Measurements from ENCODE around the gene PDXDC1.
"Not testable (repeated sequence)": the region's sequence is repeated elsewhere in the genome, so short reads cannot be mapped to it uniquely, and the experiment has no call there.

The PDXDC1 gene

DNA sequence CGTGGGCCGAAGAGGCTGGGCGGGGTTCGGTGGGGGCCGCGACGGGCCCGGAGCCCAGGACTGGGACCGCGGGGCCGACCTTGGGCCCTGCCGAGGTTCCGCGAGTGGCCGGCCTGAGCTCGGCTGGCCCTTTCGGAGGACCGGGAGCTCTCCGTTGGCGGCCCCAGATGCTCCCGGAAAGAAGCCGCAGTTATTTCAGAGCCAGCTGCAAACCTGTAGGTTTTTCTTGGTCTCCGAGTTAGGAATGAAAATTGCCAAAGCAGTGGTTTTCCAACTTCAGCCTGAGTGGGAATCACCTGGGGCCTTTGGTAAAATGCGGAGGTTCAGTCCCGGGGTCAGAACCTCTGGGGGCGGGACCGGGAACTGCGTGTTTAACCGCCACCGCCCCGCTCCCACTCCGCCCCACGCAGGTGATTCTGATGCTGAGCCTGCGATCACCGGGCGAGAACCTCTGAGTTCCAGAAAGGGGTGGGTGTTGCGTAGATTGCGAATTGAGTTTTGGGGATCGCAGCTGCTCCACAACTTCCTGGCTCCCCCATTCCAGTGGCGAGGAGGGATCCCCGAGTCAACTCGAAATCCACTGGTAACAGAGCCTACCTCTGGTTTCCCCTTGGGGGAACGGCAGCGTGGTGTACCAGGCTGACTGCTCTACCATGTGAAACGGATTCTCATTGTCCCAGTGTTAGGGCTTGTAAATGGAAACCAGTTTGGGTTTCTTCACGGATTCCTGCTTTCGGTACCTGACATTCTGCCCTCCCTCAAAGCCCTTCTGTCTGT is 780 bp downstream of the PDXDC1 start:
- peak in 1 of 2 experiments; percentile 18 for DNase-seq

DNA sequence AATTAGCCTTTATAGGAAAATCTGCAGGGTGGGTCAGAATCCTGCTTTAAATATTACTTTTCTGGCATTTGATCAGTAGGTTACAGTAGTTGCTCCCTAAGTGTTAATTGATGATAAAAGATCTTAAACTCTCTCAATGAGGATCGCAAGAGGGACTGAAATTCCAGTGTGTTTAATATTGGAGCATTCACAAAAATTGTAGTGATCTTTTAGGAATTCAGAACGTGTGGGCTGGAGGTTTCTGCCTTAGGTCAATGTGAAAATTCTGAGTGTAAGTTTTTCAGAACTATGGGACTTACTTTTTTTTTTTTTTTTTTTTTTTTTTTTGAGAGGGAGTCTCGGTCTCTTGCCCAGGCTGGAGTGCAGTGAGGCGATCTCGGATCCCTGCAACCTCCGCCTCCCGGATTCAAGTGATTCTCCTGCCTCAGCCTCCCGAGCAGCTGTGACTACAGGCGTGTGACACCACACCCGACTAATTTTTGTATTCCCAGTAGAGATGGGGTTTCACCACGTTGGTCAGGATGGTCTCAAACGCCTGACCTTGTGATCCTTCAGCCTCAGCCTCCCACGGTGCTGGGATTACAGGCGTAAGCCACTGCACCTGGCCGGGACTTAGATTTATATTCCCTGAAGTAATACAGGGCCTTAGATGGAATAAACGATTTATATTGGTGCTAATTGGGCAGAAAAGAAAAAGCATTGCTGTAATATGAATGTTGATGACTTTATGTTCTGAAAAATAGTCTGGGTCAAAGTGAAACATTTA is 2.3 kb downstream of the PDXDC1 start:
- not testable (repeated sequence) for DNase-seq

DNA sequence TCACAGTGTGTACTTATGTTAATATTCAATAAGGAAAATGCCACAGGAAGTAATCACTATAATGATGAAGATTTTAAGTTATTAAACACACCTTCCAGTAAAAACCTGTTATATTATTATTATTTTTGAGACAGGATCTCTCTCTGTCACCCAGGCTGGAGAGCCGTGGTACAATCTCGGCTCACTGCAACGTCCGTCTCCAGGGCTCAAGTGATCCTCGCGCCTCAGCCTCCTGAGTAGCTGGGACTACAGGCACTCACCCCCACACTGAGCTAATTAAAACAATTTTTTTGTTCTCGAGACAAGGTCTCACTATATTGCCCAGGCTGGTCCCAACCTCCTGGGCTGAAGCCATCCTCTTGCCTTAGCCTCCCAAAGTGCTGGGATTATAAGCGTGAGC is 3.5 kb downstream of the PDXDC1 start:
- DNase-seq: not testable (repeated sequence)

DNA sequence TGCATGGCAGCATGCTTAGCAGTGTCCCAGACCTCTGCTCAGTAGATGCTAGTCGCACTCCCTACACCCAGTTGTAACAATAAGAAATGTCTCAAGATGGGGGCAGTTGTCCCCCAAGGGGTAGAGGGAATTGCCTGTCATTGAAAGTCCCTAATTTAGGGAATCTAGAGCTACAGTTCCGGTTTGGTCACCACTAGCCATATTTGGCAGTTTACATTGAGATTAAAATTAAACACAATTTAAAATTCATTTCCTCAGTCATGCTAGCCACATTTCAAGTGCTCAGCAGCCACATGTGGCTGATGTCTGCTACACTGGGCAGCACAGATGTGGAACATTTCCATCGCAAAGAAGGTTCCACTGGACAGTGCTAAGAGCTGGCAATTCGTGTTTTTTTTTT is 4.1 kb downstream of the PDXDC1 start:
- not testable (repeated sequence) for DNase-seq

DNA sequence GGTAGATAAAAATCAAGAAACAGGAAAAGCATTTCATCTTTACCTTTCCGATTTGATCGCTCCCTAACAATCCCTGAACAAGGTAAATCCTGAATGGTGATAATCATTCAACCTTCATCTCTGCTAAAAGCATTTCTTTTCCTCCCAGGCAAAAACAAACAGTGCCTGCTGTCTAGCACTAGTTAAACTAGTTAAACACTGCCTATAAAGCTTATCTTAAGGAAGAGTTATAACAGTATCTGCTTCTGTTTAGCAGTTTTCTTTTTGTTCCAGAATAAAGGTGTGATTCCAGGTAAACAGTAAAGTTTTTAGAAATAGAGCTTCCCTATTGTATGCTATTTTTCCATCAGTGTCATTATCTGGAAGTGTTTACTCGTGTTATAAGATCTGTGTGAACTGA is 6.4 kb downstream of the PDXDC1 start:
- not testable (repeated sequence) for DNase-seq

DNA sequence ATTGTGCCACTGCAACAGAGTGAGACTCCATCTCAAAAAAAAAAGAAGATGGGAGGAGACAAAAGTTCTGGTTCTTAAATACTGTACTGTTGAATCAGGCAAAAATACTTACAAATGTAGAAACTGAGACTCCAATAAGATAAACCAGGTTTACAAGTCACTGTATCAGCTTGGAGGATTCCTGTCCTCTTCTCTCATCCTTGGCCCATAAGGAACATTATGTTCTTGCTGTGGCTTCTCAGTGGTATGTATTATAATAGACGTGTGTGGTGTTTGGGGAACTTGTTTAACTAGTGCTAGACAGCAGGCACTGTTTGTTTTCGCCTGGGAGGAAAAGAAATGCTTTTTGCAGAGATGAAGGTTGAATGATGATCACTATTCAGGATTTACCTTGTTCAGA is 7.7 kb downstream of the PDXDC1 start:
- not testable (repeated sequence) for DNase-seq

DNA sequence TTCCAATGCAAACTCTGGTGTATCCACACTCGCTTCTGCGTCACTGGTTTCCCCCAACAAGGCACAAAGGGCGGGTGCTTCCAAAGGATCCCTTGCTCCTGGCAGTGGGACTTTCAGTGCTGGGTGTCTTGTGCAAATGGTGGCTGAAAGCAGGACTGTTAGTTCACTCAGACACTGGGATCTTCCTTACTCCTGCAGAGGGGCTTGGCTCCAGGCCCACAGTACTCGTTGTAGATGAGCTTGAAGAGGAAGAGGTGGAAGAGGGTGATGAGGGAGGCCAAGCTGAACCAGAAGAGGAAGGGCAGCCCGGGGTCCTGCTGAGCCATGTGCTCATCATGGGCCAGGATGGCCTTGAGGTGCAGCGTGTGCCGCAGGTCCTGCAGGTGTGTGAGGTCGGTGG is 13.3 kb downstream of the PDXDC1 start:
- not testable (repeated sequence) for DNase-seq

DNA sequence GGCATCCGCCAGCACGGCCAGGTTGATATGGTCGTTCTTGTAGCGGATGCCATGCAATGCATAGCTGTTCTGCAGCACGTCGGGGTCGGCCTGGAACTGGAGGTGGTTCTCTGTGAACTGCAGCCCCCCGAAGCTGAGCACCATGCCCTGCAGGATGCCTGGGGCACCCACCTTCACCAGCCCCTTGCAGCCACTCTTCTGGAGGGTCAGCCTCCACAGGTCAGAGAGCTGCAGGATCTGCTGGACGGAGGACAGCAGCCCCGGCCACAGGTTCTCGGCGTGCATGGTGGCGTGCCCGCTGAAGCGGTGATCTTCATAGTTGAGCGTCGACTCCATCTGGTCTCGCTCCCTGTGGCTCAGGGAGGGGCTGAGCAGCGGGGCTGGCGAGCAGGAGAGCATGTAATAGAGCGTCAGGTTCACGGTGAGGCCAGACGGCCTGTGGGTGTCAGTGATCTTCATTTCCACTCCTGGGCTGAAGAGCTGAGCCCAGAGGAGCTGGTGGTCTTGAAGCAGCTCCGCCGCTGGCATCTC is 13.9 kb downstream of the PDXDC1 start:
- not testable (repeated sequence) for DNase-seq

DNA sequence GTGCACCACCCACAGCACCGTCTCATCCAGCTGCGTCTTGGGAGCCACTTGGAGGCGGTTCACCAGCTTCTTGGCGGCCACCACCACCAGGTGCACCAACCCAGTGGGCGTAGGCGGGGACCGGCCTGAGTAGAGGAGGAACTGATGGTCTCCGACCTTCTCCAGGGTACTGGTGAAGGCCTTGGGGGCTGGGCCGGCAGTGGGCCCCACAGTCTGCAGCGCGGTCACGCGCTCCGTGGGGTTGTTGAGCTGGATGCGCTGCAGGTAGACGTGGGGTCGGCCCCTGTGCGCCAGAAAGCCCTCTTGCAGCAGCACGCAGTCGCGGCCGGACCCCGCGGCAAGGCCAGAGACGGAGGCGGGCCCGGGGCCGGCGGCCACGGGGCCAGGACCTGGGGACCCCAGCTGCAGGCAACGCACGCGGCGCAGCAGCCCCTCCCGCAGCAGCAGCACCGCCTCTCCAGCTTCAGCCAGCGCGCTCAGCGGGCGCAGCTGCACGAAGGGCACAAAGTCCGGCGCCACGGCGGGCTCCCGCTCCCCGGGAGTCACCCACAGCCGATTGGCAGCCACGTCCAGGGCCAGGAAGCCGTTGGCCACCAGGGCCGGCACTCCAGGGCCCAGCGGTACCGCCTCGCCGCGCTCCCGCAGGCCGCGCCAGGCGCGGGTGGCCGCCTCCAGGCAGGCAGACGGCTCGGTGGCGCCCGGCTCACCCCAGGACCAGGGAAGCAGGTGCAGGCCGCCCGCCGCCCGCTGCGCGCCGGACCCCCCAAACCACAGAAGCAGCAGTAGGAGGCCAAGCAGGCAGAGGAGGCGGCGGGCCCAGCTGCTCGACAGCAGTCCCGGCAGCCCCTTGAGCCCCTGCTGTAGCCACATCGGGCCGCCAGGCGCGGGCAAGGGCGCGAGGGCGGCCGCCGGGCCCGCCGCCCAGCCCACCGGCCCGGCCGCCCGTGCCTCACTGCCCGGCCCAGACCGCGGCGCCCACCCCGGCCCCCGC is 14.8 kb downstream of the PDXDC1 start:
- not testable (repeated sequence) for DNase-seq

DNA sequence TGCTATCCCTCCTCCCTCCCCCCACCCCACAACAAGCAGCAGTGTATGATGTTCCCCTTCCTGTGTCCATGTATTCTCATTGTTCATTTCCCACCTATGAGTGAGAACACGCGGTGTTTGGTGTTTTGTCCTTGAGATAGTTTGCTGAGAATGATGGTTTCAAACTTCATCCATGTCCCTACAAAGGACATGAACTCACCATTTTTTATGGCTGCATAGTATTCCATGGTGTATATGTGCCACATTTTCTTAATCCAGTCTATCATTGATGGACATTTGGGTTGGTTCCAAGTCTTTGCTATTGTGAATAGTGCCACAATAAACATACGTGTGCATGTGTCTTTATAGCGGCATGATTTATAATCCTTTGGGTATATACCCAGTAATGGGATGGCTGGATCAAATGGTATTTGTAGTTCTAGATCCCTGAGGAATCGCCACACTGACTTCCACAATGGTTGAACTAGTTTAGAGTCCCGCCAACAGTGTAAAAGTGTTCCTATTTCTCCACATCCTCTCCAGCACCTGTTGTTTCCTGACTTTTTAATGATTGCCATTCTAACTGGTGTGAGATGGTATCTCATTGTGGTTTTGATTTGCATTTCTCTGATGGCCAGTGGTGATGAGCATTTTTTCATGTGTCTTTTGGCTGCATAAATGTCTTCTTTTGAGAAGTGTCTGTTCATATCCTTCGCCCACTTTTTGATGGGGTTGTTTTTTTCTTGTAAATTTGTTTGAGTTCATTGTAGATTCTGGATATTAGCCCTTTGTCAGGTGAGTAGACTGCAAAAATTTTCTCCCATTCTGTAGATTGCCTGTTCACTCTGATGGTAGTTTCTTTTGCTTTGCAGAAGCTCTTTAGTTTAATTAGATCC is 18.7 kb downstream of the PDXDC1 start:
- not testable (repeated sequence) for DNase-seq

DNA sequence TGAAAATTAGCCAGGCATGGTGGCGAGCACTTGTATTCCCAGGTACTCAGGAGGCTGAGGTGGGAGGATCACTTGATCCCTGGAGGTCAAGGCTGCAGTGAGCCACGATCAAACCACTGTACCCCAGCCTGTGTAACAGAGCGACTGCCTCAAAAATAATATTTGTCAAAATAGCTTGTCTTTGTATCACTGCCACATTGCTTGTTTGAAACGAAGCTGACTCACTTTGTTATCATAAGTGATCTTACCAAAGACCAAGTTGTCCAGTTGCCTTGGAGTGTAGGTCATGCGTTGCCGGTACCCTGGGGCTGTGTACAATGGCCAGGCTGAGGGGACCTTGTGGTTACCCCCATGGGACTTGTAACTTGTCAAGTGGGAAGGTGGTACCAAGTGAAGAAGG is 21.9 kb downstream of the PDXDC1 start:
- DNase-seq: not testable (repeated sequence)

DNA sequence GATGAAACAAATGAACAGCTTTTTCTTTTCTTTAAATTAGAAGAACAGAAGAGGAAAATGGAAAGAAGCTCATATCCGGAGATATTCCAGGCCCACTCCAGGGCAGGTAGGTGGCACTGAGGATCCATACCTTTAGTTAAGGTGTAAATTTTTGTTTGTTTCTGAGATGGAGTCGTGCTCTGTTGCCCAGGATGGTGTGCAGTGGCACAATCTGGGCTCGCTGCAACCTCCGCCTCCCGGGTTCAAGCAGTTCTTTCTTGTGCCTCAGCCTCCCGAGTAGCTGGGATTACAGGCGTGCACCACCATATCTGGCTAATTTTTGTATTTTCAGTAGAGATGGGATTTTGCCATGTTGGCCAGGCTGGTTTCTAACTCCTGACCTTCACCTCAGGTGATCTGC is 23.5 kb downstream of the PDXDC1 start:
- DNase-seq: not testable (repeated sequence)

DNA sequence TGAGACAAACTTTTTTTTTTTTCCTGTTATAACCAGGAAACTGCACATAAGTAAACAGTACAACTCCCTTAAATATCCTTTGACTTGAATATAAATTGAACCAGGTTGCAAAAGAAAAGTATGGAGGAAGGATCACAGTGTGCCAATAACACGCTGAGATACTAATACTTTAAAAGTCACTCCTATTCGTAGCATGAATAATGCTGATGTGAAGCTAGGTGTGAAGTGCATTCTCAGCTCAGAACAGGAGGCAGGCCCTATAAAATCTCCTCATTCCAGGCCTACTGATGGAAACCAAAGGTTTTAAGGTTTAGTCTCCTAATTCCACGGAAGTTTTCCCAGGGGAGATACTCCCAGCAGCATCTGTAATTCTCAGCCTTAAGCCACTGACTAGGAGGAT is 25.0 kb downstream of the PDXDC1 start:
- DNase-seq: not testable (repeated sequence)

DNA sequence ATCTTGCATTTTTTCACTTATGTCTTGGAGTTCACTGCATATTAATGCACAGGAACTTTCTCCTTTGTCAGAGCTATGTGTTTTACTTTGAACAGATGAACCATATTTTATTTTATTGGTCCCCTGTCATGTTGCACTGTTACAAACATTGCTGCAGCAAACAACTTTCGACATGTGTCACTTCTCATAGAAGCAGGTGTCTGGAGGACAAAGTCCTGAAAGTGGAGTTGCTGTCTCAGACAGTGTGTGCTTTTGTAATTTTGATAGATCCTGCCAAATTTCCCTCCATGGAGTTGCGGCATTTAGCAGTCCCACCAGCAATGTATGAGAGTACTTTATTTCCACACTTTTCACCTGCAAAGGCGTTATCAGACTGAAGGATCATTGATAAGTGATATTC is 27.6 kb downstream of the PDXDC1 start:
- DNase-seq: not testable (repeated sequence)

DNA sequence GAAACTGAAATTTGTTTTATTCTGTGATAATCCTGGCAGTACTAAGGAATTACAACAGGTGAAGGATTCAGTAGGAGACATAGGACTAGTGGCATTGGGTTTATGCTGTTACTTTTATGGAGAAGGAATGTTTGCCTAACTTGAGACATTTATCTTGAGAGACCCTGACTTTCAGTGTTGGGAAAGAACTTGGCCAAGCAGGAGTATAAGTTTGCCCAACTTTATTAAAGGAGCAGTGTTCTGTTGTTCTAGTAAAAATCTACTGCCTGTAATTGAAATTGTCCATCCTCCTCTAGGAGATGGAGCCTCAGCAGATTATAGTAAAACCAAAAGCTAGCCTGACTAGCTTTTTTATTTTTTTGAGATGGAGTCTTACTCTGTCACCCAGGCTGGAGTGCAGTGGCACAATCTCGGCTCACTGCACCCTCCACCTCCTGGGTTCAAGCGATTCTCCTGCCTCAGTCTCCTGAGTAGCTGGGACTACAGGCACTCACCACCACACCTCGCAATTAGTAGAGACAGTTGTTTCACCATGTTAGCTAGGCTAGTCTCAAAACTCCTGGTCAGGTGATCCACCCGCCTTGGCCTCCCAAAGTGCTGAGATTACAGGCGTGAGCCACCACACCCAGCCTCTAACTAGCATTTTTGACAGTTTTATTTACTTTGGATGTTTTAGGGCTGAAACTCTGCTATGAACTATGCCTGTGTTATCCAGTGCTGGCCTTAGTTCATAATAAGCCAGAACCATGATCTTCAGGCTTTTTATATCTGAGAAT is 30.7 kb downstream of the PDXDC1 start:
- DNase-seq: not testable (repeated sequence)

DNA sequence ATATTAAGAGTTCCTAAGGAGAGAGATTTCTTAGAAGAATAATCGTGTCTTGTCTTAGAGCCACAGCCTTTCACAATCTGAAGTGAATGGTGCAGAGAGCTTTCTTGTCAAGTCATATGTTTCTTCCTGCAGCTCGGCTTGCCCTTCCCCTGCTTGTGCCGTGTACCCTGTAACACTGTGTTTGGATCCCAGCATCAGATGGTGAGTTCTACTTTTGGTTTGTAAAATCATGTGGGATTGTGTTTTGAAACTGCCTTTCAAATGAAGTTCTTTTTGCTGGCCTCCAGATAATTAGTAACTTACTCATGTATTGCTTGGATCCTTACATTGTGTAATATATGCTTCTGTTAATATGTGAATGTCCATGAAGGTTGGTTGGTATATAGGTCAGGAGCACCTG is 33.8 kb downstream of the PDXDC1 start:
- not testable (repeated sequence) for DNase-seq

DNA sequence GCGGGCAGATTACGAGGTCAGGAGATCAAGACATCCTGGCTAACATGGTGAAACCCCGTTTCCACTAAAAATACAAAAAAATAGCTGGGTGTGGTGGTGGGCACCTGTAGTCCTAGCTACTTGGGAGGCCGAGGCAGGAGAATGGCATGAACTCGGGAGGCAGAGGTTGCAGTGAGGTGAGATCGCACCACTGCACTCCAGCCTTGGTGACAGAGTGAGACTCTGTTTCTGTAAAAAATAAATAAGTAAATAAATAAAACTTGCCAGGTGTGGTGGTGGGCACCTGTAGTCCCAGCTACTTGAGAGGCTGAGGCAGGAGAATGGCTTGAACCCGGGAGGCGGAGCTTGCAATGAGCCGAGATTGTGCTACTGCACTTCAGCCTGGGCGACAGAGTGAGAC is 38.1 kb downstream of the PDXDC1 start:
- not testable (repeated sequence) for DNase-seq

DNA sequence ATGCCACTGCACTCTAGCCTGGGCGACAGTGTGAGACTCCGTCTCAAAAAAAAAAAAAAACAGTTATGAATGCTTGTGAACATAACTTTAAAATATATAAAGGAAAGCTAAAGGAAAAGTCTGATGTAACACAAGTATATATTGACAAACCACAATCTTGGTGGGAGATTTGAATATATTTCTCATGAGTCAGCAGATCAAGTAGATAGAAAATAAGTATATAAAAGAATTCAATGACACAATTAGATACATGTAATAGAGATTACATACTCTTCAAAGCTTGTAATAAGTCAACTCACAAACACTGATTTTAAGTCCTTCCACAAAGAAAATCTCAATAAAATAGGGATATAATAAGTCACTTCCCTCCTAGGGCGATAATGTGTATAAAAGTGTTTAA is 40.8 kb downstream of the PDXDC1 start:
- DNase-seq: not testable (repeated sequence)

DNA sequence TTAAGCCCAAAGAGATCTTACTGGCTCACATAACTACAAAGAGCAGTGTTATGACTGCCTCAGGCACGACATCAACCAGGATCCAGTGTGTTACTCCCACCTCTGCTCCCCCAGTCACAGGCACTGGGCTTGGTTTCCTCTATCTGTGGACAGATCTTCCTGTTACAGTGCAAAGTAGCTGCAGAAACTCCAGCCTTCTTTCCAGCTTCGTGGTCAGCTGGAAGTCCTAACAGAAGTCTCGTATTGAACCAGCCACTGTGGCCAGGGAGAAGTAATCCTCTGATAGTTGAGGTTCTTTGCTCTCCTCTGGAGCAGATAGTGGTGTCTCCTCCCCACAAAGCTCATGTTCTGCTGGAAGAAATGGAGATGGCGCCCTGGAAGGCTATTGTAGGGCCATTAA is 41.5 kb downstream of the PDXDC1 start:
- DNase-seq: not testable (repeated sequence)

DNA sequence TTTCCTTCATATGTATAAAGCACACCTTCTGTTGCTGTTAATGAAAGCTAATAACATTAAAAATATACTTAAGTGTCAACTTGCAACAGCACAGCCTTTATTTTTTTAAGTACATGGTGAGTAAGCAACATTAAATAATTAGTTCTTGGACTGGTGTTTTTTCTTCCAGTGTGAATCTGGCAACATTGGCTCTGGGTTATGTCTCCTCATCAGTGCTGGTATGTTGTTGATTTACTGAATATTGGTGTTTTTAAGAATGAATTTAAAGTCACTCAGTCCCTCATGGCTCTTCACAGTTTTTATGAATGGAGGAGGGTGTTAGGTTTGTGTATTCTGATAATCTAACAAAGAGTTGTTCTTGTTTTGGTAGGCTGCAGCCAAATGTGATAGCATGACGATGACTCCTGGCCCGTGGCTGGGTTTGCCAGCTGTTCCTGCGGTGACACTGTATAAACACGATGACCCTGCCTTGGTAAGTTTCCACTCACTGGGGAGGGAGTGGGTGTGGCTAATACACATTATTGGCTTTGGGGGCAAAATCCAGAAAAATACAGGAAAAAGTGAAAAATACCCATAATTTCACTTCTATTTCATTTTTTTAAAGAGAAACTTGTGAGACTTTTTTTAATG is 42.2 kb downstream of the PDXDC1 start:
- DNase-seq: peak; percentile 13 to 27

Data from SHP77 (cell line).